ENCODE data around the gene ODC1.

GRCh38 chr2:10440736-10441135 is 7.4 kb downstream of the ODC1 start:
- TF ChIP-seq CTCF (IDR thresholded peaks at IDR 0.05) (no peak), POLR2A (IDR thresholded peaks at IDR 0.05) (no peak)
